GM21360 (cell line): Measurements from ENCODE around the gene GOLGA8Q.
"Not testable (repeated sequence)": the region's sequence is repeated elsewhere in the genome, so short reads cannot be mapped to it uniquely, and the experiment has no call there.

Experiments
- ATAC-seq: cut with Tn5 transposase; IDR thresholded peaks from one replicate; pipeline ENCODE4 v1.9.1; 2021; ENCODE audit warnings: mild to moderate bottlenecking, moderate library complexity; ENCODE audit not compliant: unreplicated experiment

Gene GOLGA8Q

GRCh38 chr15:30551750-30552149, at the start of gene GOLGA8Q:
Gene GOLGA8Q (plus strand): TSS chr15:30552050. CDS start chr15:30552078, 28 bp downstream.
- ATAC-seq: not testable (repeated sequence)

- not testable (repeated sequence) for ATAC-seq
Measured at GRCh38 chr15:30502904-30503781, 48.7 kb upstream of the GOLGA8Q start.

- not testable (repeated sequence) for ATAC-seq
Measured at GRCh38 chr15:30504162-30504843, 47.5 kb upstream of the GOLGA8Q start.

GRCh38 chr15:30514545-30514944, 37.3 kb upstream of the GOLGA8Q start:
- not testable (repeated sequence) for ATAC-seq

- ATAC-seq: not testable (repeated sequence)
Measured at GRCh38 chr15:30523453-30524243, 28.2 kb upstream of the GOLGA8Q start.

- not testable (repeated sequence) for ATAC-seq
Measured at GRCh38 chr15:30525912-30526311, 25.9 kb upstream of the GOLGA8Q start.

GRCh38 chr15:30529049-30529448, 22.8 kb upstream of the GOLGA8Q start:
- ATAC-seq: not testable (repeated sequence)

- not testable (repeated sequence) for ATAC-seq
Measured at GRCh38 chr15:30566949-30567348, 15.1 kb downstream of the GOLGA8Q start.

GRCh38 chr15:30573012-30573491, 21.2 kb downstream of the GOLGA8Q start:
- ATAC-seq: not testable (repeated sequence)

GRCh38 chr15:30579394-30579970, 27.6 kb downstream of the GOLGA8Q start:
- not testable (repeated sequence) for ATAC-seq

GRCh38 chr15:30580716-30581115, 28.9 kb downstream of the GOLGA8Q start:
- not testable (repeated sequence) for ATAC-seq

- ATAC-seq: not testable (repeated sequence)
Measured at GRCh38 chr15:30598953-30599352, 47.1 kb downstream of the GOLGA8Q start.

GRCh38 chr15:30603796-30604195, 51.9 kb downstream of the GOLGA8Q start, which contains the start of gene GOLGA8H:
Gene GOLGA8H (plus strand): TSS chr15:30604028. CDS start chr15:30604126, 98 bp downstream.
- ATAC-seq: not testable (repeated sequence)
